Fibroblast of upper back skin (primary cell): ENCODE data around the gene PHACTR3.
A peak's percentile ranks its signal among the peaks of the same experiment; 100 is the strongest.

ENCODE experiments used
- DNase-seq: peaks from one replicate; pipeline ENCODE4 v3.0.0-alpha.2; 2013

PHACTR3 gene

GRCh38 chr20:59737816-59738215 is 133.5 kb downstream of the PHACTR3 start:
- DNase-seq: no peak

DNA sequence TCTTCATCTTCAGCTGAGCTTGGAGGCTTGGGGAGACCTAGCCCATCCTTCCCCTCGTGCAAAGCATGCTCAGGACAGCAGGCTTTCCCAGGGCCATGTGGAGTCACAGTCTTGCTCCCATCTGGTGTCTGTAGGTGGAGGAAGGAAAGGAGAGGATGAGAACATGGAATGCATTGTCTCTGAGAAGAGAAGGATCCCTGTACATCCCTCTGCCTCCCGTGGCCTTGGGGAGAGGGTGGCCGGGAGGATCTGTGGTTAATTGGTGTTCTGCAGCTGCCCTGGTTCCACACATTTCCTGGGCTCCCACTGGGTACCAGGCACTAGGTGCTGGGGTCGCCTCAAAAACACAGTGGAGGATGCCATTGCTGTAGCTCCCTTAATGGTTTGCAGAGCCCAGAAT is 134.5 kb downstream of the PHACTR3 start:
- DNase-seq: no peak

GRCh38 chr20:59740621-59741020 is 136.3 kb downstream of the PHACTR3 start:
- no peak for DNase-seq

DNA sequence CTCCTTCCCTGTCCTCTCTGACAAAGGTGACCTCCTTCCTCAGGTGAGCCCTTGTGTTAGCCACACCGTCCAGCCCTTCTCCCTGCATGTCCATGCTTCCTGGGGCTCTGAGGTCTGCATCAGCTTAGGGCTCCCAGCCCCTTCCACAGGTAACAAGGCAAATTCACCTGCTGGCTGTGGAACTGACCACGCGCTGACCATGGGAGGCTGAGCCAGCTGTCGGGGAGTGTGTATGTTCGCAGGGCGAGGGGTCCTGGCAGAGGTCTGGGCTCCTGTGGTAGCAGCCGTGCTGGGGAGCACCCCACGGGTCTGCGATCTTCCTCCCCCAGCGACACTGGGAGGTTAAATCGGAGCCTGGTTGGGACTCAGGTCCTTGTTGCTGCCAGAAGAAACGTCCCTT is 136.7 kb downstream of the PHACTR3 start:
- DNase-seq: no peak

DNA sequence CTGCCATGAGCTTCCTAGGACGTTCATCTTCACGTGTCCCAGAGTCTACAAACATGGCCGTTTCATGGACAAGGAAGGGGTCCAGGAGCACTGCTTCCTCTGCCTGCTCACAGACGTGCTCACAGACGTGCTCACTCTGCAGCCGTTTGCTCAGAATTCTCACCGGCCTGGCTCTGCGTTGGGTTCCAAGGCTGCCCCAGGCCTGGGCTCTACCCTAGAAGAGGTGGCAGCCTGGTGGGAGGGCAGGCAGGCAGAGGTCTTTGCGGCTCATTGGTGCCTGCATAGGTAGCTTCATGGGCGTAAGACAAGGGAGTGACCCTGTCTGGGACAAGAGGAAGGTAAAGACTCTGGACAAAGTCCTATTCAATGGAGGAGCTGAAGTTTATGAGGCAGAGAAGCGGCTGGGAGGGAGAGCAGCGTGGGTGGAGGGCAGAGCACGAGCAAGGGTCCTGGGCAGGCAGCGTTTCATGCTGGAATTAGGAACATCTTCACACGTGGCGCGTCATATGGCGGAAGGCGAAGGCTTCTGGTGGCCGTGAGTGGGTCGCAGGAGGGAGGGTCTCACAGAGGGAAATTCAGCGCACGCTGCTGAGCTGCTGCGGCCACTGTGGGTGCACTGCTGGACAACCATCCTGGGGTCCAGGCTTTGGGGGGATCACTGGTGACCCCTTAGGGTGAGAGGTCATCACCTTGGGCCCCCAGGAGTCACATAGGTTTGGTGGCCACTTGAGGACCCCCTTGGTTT is 138.2 kb downstream of the PHACTR3 start:
- DNase-seq: no peak

- DNase-seq: no peak
These were observed 139.0 kb downstream of the PHACTR3 start for GRCh38 chr20:59743308-59743707.

DNA sequence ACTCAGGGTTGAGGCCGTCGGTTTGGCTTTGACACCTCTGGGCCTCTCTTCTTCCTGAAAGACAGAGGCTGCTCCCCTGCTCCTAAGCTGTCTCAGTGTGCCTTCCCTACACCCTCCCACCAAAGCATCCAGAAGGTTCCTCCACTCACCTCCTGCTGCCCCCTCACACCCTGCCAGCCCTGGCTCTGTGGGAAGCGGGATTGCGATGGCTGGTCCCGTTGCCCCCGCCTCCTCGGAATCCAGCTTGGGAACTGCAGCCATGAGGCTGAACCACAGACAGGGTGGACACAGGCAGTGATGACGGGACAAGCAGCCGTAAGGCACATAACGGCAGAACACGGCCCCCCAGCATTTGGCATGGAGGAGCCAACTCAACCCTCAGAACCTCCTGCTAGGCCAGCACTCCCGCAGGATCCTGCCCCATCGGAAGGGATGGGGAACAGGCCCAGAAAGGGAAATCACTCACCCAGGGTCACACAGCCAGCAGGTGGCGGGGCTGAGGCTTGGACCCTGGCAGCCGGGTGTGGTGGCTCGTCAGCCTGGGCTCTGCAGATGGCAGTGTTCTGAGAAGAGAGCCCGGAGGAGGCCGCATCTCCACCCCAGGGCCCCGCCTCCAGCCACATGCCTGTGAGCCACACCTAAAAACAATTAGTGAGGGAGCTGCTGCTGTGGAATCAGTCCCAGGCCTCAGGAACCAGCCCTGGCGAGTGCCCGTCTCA is 139.6 kb downstream of the PHACTR3 start:
- DNase-seq: no peak

DNA sequence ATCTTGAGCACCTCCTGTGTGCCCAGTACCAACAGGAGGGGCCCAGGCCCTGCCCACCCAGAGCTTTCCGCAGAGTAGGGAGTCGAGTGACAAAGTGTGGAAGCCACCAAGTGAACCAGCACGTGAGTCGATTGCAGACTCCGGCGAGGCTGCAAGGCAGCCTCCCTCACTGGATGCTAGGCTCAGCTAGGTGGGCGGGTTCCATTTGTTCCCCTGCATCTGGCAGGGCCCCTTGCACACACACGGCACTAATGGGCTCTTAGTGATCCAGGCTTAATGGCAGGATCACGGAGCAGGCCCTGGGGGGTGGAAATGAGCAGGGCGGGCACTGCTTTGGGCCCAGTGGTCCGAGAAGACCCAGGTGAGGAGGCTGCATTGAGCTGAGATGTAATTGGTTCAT is 140.4 kb downstream of the PHACTR3 start:
- no peak for DNase-seq

- no peak for DNase-seq
These were observed 140.9 kb downstream of the PHACTR3 start for GRCh38 chr20:59745201-59745600.

DNA sequence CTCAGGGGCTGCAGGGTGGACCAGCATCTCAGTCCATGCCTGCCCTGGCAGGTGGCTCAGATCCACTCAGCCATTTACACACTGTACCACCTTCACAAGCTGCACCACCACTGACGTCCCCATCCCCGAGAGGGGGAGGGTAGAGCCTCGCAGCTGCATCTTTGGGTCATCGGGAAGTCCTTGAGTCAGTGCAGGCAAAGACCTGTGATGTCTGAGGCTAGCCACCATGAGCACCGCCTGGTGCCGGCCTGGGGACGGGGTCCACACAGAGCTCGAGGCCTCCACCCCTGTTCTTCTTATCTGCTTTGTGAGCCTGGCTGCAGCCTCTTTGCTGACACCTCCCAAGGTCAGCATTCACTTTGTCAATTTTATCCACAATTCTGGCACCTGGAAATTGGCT is 141.4 kb downstream of the PHACTR3 start:
- DNase-seq: no peak

DNA sequence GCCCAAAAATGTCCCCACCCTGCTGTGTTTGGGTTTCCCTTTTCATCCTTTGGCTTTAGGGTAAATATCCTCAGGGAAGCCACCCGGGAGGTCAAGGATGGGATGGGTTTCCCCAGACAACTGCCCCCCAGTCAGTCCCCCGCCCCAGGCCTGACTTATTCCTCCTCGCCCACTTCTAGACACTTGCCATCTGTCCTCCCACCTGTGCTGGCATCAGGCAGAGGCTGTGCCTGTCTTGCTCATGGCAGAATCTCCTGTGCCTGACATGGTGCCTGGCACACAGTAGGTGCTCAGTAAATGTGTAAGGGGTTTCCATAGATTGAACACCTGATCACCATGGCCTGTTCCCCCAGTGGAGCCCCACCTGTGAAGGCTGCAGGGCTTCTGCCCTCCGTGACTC is 141.8 kb downstream of the PHACTR3 start:
- no peak for DNase-seq

DNA sequence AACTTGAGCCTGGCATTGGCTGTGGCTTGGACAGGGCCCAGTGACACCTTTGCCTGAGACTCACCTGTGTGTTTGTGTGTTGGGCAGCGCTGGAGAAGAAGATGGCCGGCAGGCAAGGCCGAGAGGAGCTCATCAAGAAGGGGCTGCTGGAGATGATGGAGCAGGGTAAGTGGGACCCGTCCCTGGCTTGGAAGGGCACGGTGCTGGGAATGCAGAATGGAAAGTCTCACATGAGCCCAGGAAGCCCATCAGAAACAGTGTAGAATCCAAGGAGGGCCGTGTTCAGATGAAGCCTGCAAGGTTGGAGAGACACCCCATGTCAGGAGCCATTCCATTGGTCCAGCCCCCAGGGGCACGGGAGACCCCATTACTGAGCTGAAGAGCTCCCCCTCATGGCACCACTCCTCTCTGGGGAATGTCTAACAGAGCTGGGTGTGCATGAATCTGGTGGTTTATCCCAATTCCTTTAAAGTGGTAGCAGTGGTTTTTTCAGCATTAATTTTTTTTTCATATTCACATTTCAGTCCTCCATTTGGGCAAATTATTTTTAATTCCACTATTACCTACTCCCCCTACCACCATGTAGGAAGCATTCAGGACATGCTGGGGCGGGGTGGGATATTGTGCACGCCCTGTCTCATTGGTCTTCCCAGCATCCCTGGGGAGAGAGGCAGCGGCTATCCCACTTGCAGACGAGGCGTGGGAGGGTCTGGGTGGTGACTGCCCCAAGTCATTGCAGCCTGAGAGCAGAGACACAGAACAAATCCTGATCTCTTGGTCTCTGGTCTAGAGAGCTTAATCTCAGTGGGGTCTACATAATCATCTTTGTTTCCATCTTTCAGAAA is 143.6 kb downstream of the PHACTR3 start:
- no peak for DNase-seq

DNA sequence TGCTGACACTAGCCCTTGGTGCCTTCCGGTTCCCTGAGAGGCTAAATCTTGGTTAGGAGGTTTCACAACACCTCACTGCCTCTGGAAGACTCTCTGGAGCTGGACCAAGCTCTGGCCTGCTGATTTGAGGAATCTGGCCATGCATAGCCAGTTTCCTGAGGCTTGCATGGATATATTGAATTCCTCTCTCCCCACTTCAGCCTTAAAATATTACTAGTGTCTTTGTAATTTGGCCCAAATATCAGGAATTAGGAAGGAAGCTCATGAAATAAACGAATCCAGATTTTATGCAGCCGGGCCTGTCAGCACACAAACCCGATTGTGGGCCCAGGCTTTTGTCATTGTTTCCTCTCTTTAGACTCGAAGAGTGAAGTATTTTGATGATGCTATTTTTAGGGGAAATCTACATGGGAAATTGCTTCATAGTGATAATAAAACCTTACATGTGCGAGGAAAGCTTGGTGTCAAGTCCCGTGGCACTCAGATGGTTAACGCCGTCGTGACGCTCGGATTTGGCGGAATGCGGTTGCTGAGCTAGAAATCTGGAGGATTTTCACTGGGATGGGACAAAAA is 144.4 kb downstream of the PHACTR3 start:
- peak; percentile 98 for DNase-seq

DNA sequence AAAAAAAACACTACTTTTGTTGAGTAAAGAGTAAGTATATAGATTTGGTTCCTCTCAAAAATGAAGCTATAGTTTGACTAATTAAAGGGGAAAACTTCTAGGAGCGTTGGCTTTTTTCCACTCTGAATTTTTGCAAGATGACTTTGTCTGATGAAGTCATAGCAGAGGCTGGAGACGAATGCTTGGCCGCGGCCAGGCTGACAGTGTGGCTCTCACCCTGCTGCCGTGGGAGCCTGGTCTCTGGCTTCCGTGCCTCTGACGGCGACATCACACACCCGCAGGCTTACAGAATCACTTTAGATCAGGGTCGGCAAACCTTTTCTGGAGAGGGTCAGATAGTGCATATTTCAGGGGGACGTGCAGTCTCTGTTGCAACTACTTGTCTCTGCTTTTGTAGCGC is 145.0 kb downstream of the PHACTR3 start:
- DNase-seq: peak; percentile 87

DNA sequence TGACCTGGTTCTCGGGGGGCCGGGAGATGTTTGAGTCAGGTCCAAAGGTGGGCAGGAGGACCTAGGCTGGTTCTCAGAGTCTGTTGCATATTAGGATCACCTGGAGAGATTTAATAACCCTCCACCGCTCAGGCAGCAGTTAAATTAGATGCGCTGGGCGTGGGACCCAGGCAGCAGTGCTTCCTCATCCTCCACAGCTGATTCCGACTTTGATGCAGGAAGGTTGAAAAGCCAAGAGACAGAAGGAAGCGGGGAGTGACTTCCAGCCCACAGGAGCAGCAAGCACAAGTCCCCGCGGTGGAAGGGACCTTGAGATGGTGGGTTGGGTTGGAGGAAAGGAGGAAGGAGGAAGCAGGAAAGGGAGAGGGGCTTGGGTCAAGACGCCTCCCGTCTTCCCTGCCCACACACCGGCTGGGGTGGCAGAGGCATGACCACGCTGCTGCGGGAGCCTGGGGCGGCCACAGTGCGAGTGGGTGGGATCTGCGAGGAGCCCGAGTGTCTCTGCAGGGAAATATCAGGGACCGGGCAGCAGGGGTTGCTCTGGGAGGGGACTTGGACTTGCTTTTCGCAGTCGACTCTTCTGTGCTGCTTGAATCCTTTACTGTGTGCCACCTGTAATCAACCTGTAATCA is 146.0 kb downstream of the PHACTR3 start:
- no peak for DNase-seq

- peak; percentile 59 for DNase-seq
These were observed 146.9 kb downstream of the PHACTR3 start for GRCh38 chr20:59751075-59751711.

DNA sequence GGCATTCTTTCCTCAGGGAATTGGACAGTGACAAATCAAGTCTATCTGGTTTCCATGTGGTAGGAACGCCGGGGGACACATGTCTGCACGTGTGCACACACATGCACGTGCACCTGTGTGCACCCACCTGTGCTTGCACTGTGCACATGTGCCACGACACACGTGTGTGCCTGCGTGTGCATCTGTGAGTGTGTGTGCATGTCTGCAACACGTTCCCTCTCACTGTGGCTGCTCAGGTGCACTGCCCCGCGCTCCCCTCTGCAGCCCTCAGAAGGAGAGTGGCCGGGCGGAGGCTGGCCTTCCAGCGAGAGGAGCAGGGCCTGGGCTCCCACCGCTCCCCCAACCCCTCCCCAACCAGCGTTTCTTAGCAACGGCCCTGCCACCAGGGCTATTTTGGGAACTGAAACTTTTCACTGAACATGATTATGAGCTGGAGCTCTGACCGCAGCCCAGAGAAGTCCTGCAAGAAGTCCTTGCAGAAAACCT is 147.8 kb downstream of the PHACTR3 start:
- no peak for DNase-seq

- no peak for DNase-seq
These were observed 148.5 kb downstream of the PHACTR3 start for GRCh38 chr20:59752704-59753460.

GRCh38 chr20:59753836-59754235 is 149.5 kb downstream of the PHACTR3 start:
- no peak for DNase-seq

GRCh38 chr20:59754551-59754950 is 150.2 kb downstream of the PHACTR3 start:
- no peak for DNase-seq

GRCh38 chr20:59756241-59756640 is 151.9 kb downstream of the PHACTR3 start:
- DNase-seq: no peak
